ENCODE measurements around the gene KDM4C. TPM values are rescaled to one million over a fixed set of nuclear protein-coding genes. Genes with fewer than 3 reads are reported as not detected.

Gene KDM4C
- total RNA-seq, 2 donors from 2014 or later = 12.8 to 31.5 TPM

DNA sequence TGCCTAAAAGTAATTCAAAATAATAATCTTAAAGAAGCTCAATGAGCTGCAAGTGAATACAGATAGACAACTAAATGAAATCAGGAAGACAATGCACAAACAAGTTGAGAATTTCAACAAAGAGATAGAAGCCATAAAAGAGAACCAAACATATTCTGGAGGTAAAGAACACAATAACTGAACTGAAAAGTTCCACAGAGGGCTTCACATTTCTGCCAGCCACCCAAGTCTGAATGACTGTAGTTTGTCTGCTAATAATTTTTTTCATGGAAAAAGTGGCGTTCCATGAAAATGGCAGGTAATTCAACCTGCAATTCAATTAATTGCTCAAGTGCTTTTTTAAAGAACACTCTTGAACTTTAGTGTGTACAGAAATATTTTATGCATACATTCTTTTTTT lies 251.3 kb downstream of the KDM4C start:
- Histone ChIP-seq H3K9ac (ENCODE audit: extremely low read depth, low read length, poor library complexity, severe bottlenecking) (no peak overlapping the region), H3K9me3 (ENCODE audit: control insufficient read depth, low read length) (peaks cover 8% of the 10 kb centered on the region), H3K36me3 (ENCODE audit: control insufficient read depth, insufficient read depth, low read length) (peaks cover 53% of the 10 kb centered on the region), H3K4me1 (ENCODE audit: control insufficient read depth, insufficient read depth, low read length) (peaks cover 5% of the 10 kb centered on the region), H3K4me3 (ENCODE audit: low read length) (no peak overlapping the region), H3K27ac (ENCODE audit: low read depth, low read length) (no peak overlapping the region), H3K27me3 (ENCODE audit: control insufficient read depth, insufficient read depth, low read length, poor library complexity, severe bottlenecking) (no peaks in the 10 kb centered on the region)
- WGBS, 2 experiments (ENCODE audit: insufficient coverage in 1 of 2, insufficient read length in 1 of 2) = 83 to 94% methylated on average over 1 of the region's 1 CpG
- Mint-ChIP-seq H3K27ac (no peak overlapping the region), H3K9me3 (no peaks in the 10 kb centered on the region), H3K36me3 (ENCODE audit: low read depth) (peaks cover 29% of the 10 kb centered on the region), H3K4me1 (no peaks in the 10 kb centered on the region), H3K27me3 (ENCODE audit: insufficient read depth) (no peaks in the 10 kb centered on the region), H3K4me3 (no peak overlapping the region)
- TF ChIP-seq, protein P1, sequence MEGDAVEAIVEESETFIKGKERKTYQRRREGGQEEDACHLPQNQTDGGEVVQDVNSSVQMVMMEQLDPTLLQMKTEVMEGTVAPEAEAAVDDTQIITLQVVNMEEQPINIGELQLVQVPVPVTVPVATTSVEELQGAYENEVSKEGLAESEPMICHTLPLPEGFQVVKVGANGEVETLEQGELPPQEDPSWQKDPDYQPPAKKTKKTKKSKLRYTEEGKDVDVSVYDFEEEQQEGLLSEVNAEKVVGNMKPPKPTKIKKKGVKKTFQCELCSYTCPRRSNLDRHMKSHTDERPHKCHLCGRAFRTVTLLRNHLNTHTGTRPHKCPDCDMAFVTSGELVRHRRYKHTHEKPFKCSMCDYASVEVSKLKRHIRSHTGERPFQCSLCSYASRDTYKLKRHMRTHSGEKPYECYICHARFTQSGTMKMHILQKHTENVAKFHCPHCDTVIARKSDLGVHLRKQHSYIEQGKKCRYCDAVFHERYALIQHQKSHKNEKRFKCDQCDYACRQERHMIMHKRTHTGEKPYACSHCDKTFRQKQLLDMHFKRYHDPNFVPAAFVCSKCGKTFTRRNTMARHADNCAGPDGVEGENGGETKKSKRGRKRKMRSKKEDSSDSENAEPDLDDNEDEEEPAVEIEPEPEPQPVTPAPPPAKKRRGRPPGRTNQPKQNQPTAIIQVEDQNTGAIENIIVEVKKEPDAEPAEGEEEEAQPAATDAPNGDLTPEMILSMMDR (conservative IDR thresholded peaks at IDR 0.05) = no peak
- no peak for DNase-seq

DNA sequence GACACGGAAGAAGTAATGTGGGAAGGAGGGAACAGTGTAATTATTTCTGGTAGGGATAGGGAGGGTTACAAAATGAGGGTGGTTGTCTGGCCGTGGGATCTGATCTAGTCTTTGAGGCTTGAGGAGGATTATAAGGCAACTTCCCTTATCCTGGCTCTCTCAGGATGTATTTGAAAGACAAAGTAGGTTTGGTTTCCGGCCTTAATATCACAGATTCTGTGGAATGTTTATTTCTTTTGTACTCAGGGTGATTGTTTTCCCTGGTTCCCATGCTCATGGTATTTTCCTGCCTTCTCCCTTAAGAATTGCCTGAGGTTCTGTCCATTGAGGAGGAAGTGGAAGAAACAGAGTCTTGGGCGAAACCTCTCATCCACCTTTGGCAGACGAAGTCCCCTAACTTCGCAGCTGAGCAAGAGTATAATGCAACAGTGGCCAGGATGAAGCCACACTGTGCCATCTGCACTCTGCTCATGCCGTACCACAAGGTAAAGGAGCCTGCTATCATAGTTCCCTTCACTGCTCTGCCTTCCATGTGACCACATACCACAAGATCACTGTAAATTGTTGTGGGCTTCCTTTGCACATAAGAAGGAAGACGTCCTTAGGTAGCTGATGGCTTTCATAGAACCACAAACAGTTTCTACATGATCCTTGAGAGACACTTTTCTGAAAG lies 253.8 kb downstream of the KDM4C start:
- no peaks in the 10 kb centered on the region for H3K9me3 Mint-ChIP-seq
- WGBS, 2 experiments (ENCODE audit: insufficient coverage in 1 of 2, insufficient read length in 1 of 2) = 91 to 96% methylated on average over 8 of the region's 8 CpGs
- no peak overlapping the region for H3K9ac ChIP-seq (ENCODE audit: extremely low read depth, low read length, poor library complexity, severe bottlenecking)
- H3K27ac Mint-ChIP-seq = peak overlapping the region; percentile 82
- TF ChIP-seq, protein P1 (conservative IDR thresholded peaks at IDR 0.05) = no peak
- no peaks in the 10 kb centered on the region for H3K27me3 ChIP-seq (ENCODE audit: control insufficient read depth, insufficient read depth, low read length, poor library complexity, severe bottlenecking)
- H3K4me1 Mint-ChIP-seq = no peaks in the 10 kb centered on the region
- no peak overlapping the region for H3K4me3 Mint-ChIP-seq
- no peak for DNase-seq
- H3K27me3 Mint-ChIP-seq (ENCODE audit: insufficient read depth) = no peaks in the 10 kb centered on the region
- H3K4me1 ChIP-seq (ENCODE audit: control insufficient read depth, insufficient read depth, low read length) = peaks cover 5% of the 10 kb centered on the region
- H3K36me3 Mint-ChIP-seq (ENCODE audit: low read depth) = peaks cover 33% of the 10 kb centered on the region
- H3K27ac ChIP-seq (ENCODE audit: low read depth, low read length) = no peak overlapping the region
- no peaks in the 10 kb centered on the region for H3K9me3 ChIP-seq (ENCODE audit: control insufficient read depth, low read length)
- H3K36me3 ChIP-seq (ENCODE audit: control insufficient read depth, insufficient read depth, low read length) = peaks cover 65% of the 10 kb centered on the region
- no peak overlapping the region for H3K4me3 ChIP-seq (ENCODE audit: low read length)

DNA sequence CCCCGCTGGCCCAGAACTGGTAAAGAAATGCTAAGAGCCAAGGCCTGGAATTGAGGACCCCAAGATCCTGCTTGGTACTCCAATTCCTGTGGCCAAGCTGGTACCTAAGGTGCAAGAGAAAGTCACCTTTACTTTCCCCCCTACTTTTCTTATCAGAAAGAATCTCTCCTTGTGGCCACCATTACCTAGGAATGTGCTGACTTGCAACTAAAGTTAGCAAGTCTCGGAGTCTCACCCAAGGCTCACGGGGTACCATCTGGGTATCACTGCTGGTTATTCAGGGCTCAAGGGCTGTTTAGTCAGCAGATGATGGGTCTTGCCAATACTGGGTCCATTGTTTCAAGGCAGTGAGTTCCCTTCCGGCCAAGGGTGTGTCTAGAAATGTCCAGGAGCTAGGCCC lies 270.2 kb downstream of the KDM4C start:
- DNase-seq = no peak
- no peaks in the 10 kb centered on the region for H3K4me1 ChIP-seq (ENCODE audit: control insufficient read depth, insufficient read depth, low read length)
- TF ChIP-seq, protein P1 (conservative IDR thresholded peaks at IDR 0.05) = no peak
- H3K4me1 Mint-ChIP-seq = no peaks in the 10 kb centered on the region
- no peaks in the 10 kb centered on the region for H3K9me3 ChIP-seq (ENCODE audit: control insufficient read depth, low read length)
- peak overlapping the region; percentile 15 for H3K27ac Mint-ChIP-seq
- no peaks in the 10 kb centered on the region for H3K9me3 Mint-ChIP-seq
- H3K36me3 Mint-ChIP-seq (ENCODE audit: low read depth) = peaks cover 6% of the 10 kb centered on the region
- no peaks in the 10 kb centered on the region for H3K27me3 Mint-ChIP-seq (ENCODE audit: insufficient read depth)
- H3K9ac ChIP-seq (ENCODE audit: extremely low read depth, low read length, poor library complexity, severe bottlenecking) = no peak overlapping the region
- H3K4me3 Mint-ChIP-seq = no peak overlapping the region
- no peaks in the 10 kb centered on the region for H3K27me3 ChIP-seq (ENCODE audit: control insufficient read depth, insufficient read depth, low read length, poor library complexity, severe bottlenecking)
- WGBS, 2 experiments (ENCODE audit: insufficient coverage in 1 of 2, insufficient read length in 1 of 2) = 95 to 100% methylated on average over 3 to 4 of the region's 4 CpGs
- peaks cover 8% of the 10 kb centered on the region for H3K36me3 ChIP-seq (ENCODE audit: control insufficient read depth, insufficient read depth, low read length)
- no peak overlapping the region for H3K4me3 ChIP-seq (ENCODE audit: low read length)
- no peak overlapping the region for H3K27ac ChIP-seq (ENCODE audit: low read depth, low read length)

Data from endodermal cell (in vitro differentiated cells).